Breast epithelium (tissue), 4 donors: Measurements from ENCODE around the gene WDR74. TPM values are rescaled to one million over a fixed set of nuclear protein-coding genes. Genes with fewer than 3 reads are reported as not detected.
A peak's percentile ranks its signal among the peaks of the same experiment; 100 is the strongest.

ENCODE experiments used
- DNase-seq, 2 donors: peaks; one replicate each; pipeline ENCODE4 v3.0.0-alpha.2; 2019; ENCODE audit warnings: low spot score in 2 of 2
- H3K27ac ChIP-seq, 2 donors: fragments of 200-600 bp; sonication (generic) in 1 of 2; one replicate each; pipeline ENCODE4 v1.5.1; 2016 to 2019; ENCODE audit warnings: mild to moderate bottlenecking in 1 of 2
- H3K27me3 ChIP-seq, 2 donors: fragments of 200-600 bp; sonication (generic) in 1 of 2; one replicate each; pipeline versions ENCODE4 v1.5.1 to v1.6.0; 2017 to 2019; ENCODE audit warnings: control low read depth in 1 of 2, mild to moderate bottlenecking in 1 of 2
- H3K36me3 ChIP-seq: fragments of 200-600 bp; one replicate; pipeline ENCODE4 v1.5.1; 2019
- H3K4me1 ChIP-seq, 2 donors: fragments of 200-600 bp; sonication (generic); one replicate each; pipeline ENCODE4 v1.5.1; 2016 to 2019; ENCODE audit warnings: control low read depth in 1 of 2
- H3K4me3 ChIP-seq, 3 donors: fragments of 200-600 bp; sonication (generic); 1 replicate in 2 of 3; 2 replicates in 1 of 3; pipeline ENCODE4 v1.5.1; 2016 to 2019; ENCODE audit warnings: mild to moderate bottlenecking in 3 of 3, moderate library complexity in 2 of 3
- H3K9me3 ChIP-seq, 2 donors: fragments of 200-600 bp; sonication (generic) in 1 of 2; one replicate each; pipeline ENCODE4 v1.5.1; 2016 to 2019; ENCODE audit warnings: control low read depth in 1 of 2
- POLR2A ChIP-seq: fragments of 450-650 bp; IDR thresholded peaks from one replicate; pipeline ENCODE4 v1.6.1; 2016; ENCODE audit warnings: antibody characterized with exemption, mild to moderate bottlenecking, moderate library complexity
- POLR2AphosphoS5 ChIP-seq, 3 donors: sonication (generic); formaldehyde crosslinking; IDR thresholded peaks; one replicate each; pipeline ENCODE4 v1.6.1; 2017; ENCODE audit warnings: antibody characterized with exemption in 3 of 3
- intact Hi-C: fragments of 100-400 bp; cut with DNase I; formaldehyde crosslinking; loops from one replicate; pipeline ENCODE4 v1.15.1; 2023; ENCODE audit warnings: low total_unique reads
- total RNA-seq, 3 donors: library from RNA; depleted of rRNA; stranded (reverse); fragments of >200 nt; gene quantifications; one replicate each; pipeline ENCODE4 v1.1.0, GENCODE V29; 2016
- TF ChIP-seq, protein P1 (sequence below), 3 donors: fragments of 450-650 bp; IDR thresholded peaks; one replicate each; pipeline ENCODE4 v1.5.1; 2016 to 2017; ENCODE audit warnings: antibody characterized with exemption in 3 of 3, mild to moderate bottlenecking in 3 of 3, moderate library complexity in 3 of 3

WDR74 gene
- 10 to 100 TPM; 46.6 to 62.6 (median 48.7) TPM for total RNA-seq

DNA sequence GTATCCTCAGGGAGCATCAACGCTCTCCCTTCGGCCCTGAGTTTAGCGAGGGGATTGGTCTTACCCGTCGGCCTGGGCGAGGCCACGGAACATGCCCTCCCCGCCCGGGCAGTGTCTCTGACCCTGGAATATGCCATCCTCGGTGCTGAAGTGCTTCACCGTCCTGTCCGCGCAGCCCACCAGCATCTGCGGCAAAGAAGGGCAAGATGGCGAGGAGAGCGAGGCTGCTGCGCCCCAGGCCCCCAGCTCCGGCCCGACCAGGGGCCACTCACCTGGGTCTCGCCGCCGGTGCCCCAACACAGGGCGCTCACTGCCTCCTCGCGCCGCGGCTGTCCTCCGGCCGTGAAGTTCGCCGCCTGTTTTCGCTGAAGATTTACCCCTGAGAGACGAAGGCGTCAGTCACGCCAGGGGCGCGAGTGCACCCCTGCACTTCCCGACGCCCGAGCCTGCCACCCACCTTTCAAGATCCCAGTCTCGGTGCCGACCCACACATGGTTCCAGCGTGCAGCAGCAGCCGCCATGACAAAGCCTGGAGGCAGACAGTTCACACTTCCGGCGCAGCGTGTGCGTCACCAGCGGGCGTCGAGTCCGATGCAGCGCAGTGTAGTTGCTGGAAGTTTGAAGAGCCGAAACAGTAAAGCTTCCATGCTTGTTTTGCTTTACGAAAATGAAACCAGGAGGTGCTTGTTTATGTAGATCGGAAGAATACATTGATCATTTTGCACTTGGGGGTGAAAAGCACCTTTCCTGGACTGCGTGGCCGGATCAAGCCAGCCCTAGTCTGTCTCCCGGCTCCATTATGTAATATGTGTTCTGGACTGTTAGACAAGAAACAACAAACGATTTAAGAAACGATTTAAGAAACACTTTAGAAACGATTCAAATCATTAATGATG is at the start of gene WDR74:
Gene WDR74, minus strand, starts transcription at position 541 of the 896 bp plus-strand sequence. Its CDS starts 20 bp downstream, at position 521.
- intact Hi-C loops: loop anchor here (10.0 kb wide), 1 partner anchor 54 kb away; the partner anchor contains the start of gene TMEM179B
- peak; percentile 86 to 90 for DNase-seq
- peaks cover 0 to 7% of the 10 kb centered on the region in 2 donors for H3K4me1 ChIP-seq

DNA sequence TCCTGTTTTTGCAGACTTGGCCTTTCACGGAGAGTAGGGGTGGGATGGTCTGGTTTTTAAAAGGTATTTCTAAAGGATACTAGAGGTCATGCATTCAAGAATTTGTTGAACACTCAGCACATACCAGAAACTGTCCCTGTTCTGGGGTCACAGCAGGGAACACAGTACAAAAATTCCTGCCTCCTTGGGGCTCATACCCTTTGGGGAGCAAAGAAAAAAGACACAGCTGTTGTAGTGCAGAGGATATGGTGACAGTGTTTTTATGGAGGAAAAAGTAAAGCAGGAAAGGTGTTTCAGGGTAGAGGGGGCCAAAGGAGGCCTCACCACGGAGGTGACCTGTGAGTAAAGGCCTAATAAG is 49.7 kb upstream of the WDR74 start:
- peaks cover 3 to 14% of the 10 kb centered on the region in 2 donors for H3K4me1 ChIP-seq
- TF ChIP-seq, protein P1, sequence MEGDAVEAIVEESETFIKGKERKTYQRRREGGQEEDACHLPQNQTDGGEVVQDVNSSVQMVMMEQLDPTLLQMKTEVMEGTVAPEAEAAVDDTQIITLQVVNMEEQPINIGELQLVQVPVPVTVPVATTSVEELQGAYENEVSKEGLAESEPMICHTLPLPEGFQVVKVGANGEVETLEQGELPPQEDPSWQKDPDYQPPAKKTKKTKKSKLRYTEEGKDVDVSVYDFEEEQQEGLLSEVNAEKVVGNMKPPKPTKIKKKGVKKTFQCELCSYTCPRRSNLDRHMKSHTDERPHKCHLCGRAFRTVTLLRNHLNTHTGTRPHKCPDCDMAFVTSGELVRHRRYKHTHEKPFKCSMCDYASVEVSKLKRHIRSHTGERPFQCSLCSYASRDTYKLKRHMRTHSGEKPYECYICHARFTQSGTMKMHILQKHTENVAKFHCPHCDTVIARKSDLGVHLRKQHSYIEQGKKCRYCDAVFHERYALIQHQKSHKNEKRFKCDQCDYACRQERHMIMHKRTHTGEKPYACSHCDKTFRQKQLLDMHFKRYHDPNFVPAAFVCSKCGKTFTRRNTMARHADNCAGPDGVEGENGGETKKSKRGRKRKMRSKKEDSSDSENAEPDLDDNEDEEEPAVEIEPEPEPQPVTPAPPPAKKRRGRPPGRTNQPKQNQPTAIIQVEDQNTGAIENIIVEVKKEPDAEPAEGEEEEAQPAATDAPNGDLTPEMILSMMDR (IDR thresholded peaks at IDR 0.05): no peak
- TF ChIP-seq POLR2AphosphoS5 (IDR thresholded peaks at IDR 0.05) (no peak), POLR2A (no peak)
- H3K36me3 ChIP-seq: peaks cover 28% of the 10 kb centered on the region
- H3K4me3 ChIP-seq: no peak overlapping the region
- H3K9me3 ChIP-seq: no peaks in the 10 kb centered on the region
- intact Hi-C loops: no loop called here
- no peaks in the 10 kb centered on the region for H3K27me3 ChIP-seq
- DNase-seq: no peak
- H3K27ac ChIP-seq: peak overlapping the region in 1 of 2 donors; percentile 48

More for the DNA sequence above, at the start of gene WDR74:
- peak within 1 kb of the TSS; percentile 96 to 99 for H3K27ac ChIP-seq
- TF ChIP-seq POLR2AphosphoS5 (IDR thresholded peaks at IDR 0.05): peak; percentile 92 to 99 (median 98)
- peak; percentile 85 for TF ChIP-seq POLR2A
- TF ChIP-seq, protein P1 (IDR thresholded peaks at IDR 0.05): no peak
- H3K36me3 ChIP-seq: no peaks in the 10 kb centered on the region
- no peaks in the 10 kb centered on the region for H3K9me3 ChIP-seq
- no peaks in the 10 kb centered on the region for H3K27me3 ChIP-seq
- peak within 1 kb of the TSS; percentile 68 to 99 (median 91) for H3K4me3 ChIP-seq

DNA sequence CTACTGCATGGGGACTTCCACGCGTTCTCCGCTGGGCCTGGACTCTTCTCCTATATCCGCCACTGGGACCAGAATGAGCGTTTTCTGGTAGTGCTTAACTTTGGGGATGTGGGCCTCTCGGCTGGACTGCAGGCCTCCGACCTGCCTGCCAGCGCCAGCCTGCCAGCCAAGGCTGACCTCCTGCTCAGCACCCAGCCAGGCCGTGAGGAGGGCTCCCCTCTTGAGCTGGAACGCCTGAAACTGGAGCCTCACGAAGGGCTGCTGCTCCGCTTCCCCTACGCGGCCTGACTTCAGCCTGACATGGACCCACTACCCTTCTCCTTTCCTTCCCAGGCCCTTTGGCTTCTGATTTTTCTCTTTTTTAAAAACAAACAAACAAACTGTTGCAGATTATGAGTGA is 49.0 kb upstream of the WDR74 start:
- Histone ChIP-seq H3K4me1 (peaks cover 3 to 15% of the 10 kb centered on the region in 2 donors), H3K4me3 (no peak overlapping the region), H3K36me3 (peaks cover 28% of the 10 kb centered on the region), H3K9me3 (no peaks in the 10 kb centered on the region), H3K27me3 (no peaks in the 10 kb centered on the region), H3K27ac (peak overlapping the region in 1 of 2 donors; percentile 1)
- TF ChIP-seq POLR2AphosphoS5 (IDR thresholded peaks at IDR 0.05): no peak
- TF ChIP-seq, protein P1 (IDR thresholded peaks at IDR 0.05): no peak
- TF ChIP-seq POLR2A: no peak
- no peak for DNase-seq
- intact Hi-C loops: no loop called here

DNA sequence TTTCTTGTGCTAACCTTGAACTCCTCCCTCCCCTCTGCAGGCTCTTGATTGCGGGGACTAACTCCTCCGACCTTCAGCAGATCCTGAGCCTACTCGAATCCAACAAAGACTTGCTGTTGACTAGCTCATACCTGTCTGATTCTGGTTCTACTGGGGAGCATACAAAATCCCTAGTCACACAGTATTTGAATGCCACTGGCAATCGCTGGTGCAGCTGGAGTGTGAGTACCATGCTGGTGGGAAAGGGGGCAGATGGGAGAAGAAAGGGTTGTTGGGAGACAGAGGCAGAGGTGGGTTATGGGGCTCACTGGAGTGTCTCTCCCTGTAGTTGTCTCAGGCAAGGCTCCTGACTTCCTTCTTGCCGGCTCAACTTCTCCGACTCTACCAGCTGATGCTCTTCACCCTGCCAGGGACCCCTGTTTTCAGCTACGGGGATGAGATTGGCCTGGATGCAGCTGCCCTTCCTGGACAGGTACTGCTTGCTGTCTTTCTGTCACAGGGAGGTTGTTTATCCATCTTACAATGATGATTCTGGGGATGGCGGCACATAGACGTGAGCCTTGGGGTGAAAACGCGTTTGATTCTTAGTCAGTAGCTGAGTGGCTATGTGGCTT is 45.9 kb upstream of the WDR74 start:
- intact Hi-C loops: no loop called here
- TF ChIP-seq POLR2A (no peak), POLR2AphosphoS5 (IDR thresholded peaks at IDR 0.05) (no peak)
- TF ChIP-seq, protein P1 (IDR thresholded peaks at IDR 0.05): no peak
- peaks cover 3 to 15% of the 10 kb centered on the region in 2 donors for H3K4me1 ChIP-seq
- H3K27me3 ChIP-seq: no peaks in the 10 kb centered on the region
- H3K27ac ChIP-seq: peak overlapping the region in 1 of 2 donors; percentile 9
- H3K9me3 ChIP-seq: no peaks in the 10 kb centered on the region
- DNase-seq: no peak
- H3K36me3 ChIP-seq: peaks cover 28% of the 10 kb centered on the region
- H3K4me3 ChIP-seq: peak overlapping the region in 2 of 3 donors; percentile 3 to 34
